ENCODE measurements around the gene HSD3B1.
A peak's percentile ranks its signal among the peaks of the same experiment; 100 is the strongest.
"Not testable (repeated sequence)": the region's sequence is repeated elsewhere in the genome, so short reads cannot be mapped to it uniquely, and the experiment has no call there.

HSD3B1 gene

GRCh38 chr1:119535381-119535780, 28.4 kb downstream of the HSD3B1 start:
- Mint-ChIP-seq H3K4me3 (no peak overlapping the region), H3K27me3 (no peaks in the 10 kb centered on the region), H3K4me1 (no peaks in the 10 kb centered on the region), H3K27ac (no peak overlapping the region), H3K9me3 (peaks cover 0 to 4% of the 10 kb centered on the region in 2 donors)
- DNase-seq (no peak), ATAC-seq (no peak)

GRCh38 chr1:119537966-119538365, 31.0 kb downstream of the HSD3B1 start:
- no peak for DNase-seq
- no peak overlapping the region for H3K27ac Mint-ChIP-seq
- H3K27me3 Mint-ChIP-seq = peaks cover 17% of the 10 kb centered on the region
- no peak overlapping the region for H3K4me3 Mint-ChIP-seq
- no peak for ATAC-seq
- H3K9me3 Mint-ChIP-seq = no peaks in the 10 kb centered on the region
- H3K4me1 Mint-ChIP-seq = no peaks in the 10 kb centered on the region

- Mint-ChIP-seq H3K27ac (no peak overlapping the region), H3K27me3 (peaks cover 24% of the 10 kb centered on the region), H3K4me3 (no peak overlapping the region), H3K4me1 (no peaks in the 10 kb centered on the region), H3K9me3 (no peaks in the 10 kb centered on the region)
- no peak for ATAC-seq
- no peak for DNase-seq
These were observed 32.6 kb downstream of the HSD3B1 start for GRCh38 chr1:119539636-119540035.

GRCh38 chr1:119541389-119541788, 34.4 kb downstream of the HSD3B1 start:
- Mint-ChIP-seq H3K4me3 (no peak overlapping the region), H3K27ac (no peak overlapping the region), H3K4me1 (no peaks in the 10 kb centered on the region), H3K27me3 (peaks cover 24% of the 10 kb centered on the region), H3K9me3 (no peaks in the 10 kb centered on the region)
- ATAC-seq (no peak), DNase-seq (no peak)

- DNase-seq = no peak
- H3K4me1 Mint-ChIP-seq = no peaks in the 10 kb centered on the region
- H3K27ac Mint-ChIP-seq = no peak overlapping the region
- no peak overlapping the region for H3K4me3 Mint-ChIP-seq
- H3K9me3 Mint-ChIP-seq = no peaks in the 10 kb centered on the region
- peaks cover 24% of the 10 kb centered on the region for H3K27me3 Mint-ChIP-seq
- no peak for ATAC-seq
These were observed 35.5 kb downstream of the HSD3B1 start for GRCh38 chr1:119542492-119542946.

- peaks cover 24% of the 10 kb centered on the region for H3K27me3 Mint-ChIP-seq
- no peaks in the 10 kb centered on the region for H3K4me1 Mint-ChIP-seq
- no peak overlapping the region for H3K4me3 Mint-ChIP-seq
- ATAC-seq (no peak), DNase-seq (no peak)
- no peak overlapping the region for H3K27ac Mint-ChIP-seq
- H3K9me3 Mint-ChIP-seq = no peaks in the 10 kb centered on the region
These were observed 37.3 kb downstream of the HSD3B1 start for GRCh38 chr1:119544165-119544762.

GRCh38 chr1:119546641-119547040, 39.6 kb downstream of the HSD3B1 start:
- H3K9me3 Mint-ChIP-seq = no peaks in the 10 kb centered on the region
- peaks cover 20% of the 10 kb centered on the region for H3K27me3 Mint-ChIP-seq
- H3K4me1 Mint-ChIP-seq = no peaks in the 10 kb centered on the region
- no peak for DNase-seq
- no peak for ATAC-seq
- H3K27ac Mint-ChIP-seq = no peak overlapping the region
- no peak overlapping the region for H3K4me3 Mint-ChIP-seq

GRCh38 chr1:119547306-119547705, 40.3 kb downstream of the HSD3B1 start:
- Mint-ChIP-seq H3K27me3 (peaks cover 14% of the 10 kb centered on the region), H3K27ac (no peak overlapping the region), H3K9me3 (no peaks in the 10 kb centered on the region), H3K4me3 (no peak overlapping the region), H3K4me1 (no peaks in the 10 kb centered on the region)
- ATAC-seq (no peak), DNase-seq (no peak)

GRCh38 chr1:119547805-119548204, 40.8 kb downstream of the HSD3B1 start:
- H3K4me3 Mint-ChIP-seq = no peak overlapping the region
- H3K4me1 Mint-ChIP-seq = no peaks in the 10 kb centered on the region
- ATAC-seq (no peak), DNase-seq (no peak)
- H3K27ac Mint-ChIP-seq = no peak overlapping the region
- H3K27me3 Mint-ChIP-seq = peaks cover 9% of the 10 kb centered on the region
- H3K9me3 Mint-ChIP-seq = no peaks in the 10 kb centered on the region

GRCh38 chr1:119549719-119550132, 42.7 kb downstream of the HSD3B1 start:
- Mint-ChIP-seq H3K4me1 (no peaks in the 10 kb centered on the region), H3K27ac (no peak overlapping the region), H3K4me3 (no peak overlapping the region), H3K9me3 (no peaks in the 10 kb centered on the region), H3K27me3 (no peaks in the 10 kb centered on the region)
- DNase-seq (peak; percentile 10 to 15), ATAC-seq (peak; percentile 62)

- DNase-seq (no peak), ATAC-seq (no peak)
- Mint-ChIP-seq H3K27me3 (no peaks in the 10 kb centered on the region), H3K4me1 (no peaks in the 10 kb centered on the region), H3K9me3 (no peaks in the 10 kb centered on the region), H3K4me3 (no peak overlapping the region), H3K27ac (no peak overlapping the region)
These were observed 43.4 kb downstream of the HSD3B1 start for GRCh38 chr1:119550381-119550780.

- Mint-ChIP-seq H3K9me3 (no peaks in the 10 kb centered on the region), H3K4me1 (no peaks in the 10 kb centered on the region), H3K4me3 (no peak overlapping the region), H3K27me3 (no peaks in the 10 kb centered on the region), H3K27ac (no peak overlapping the region)
- DNase-seq (no peak), ATAC-seq (no peak)
These were observed 44.2 kb downstream of the HSD3B1 start for GRCh38 chr1:119551218-119551617.

GRCh38 chr1:119552656-119553055, 45.6 kb downstream of the HSD3B1 start:
- not testable (repeated sequence) for H3K4me3 Mint-ChIP-seq, H3K9me3 Mint-ChIP-seq, H3K27ac Mint-ChIP-seq, ATAC-seq, H3K27me3 Mint-ChIP-seq, H3K4me1 Mint-ChIP-seq, DNase-seq

GRCh38 chr1:119553302-119554071, 46.5 kb downstream of the HSD3B1 start:
- H3K27me3 Mint-ChIP-seq, H3K4me1 Mint-ChIP-seq, DNase-seq, H3K4me3 Mint-ChIP-seq, H3K9me3 Mint-ChIP-seq, H3K27ac Mint-ChIP-seq: not testable (repeated sequence)
- peak; percentile 8 for ATAC-seq

- no peaks in the 10 kb centered on the region for H3K27me3 Mint-ChIP-seq
- no peak for ATAC-seq
- H3K4me1 Mint-ChIP-seq = no peaks in the 10 kb centered on the region
- no peak overlapping the region for H3K27ac Mint-ChIP-seq
- H3K4me3 Mint-ChIP-seq = no peak overlapping the region
- H3K9me3 Mint-ChIP-seq = no peaks in the 10 kb centered on the region
- no peak for DNase-seq
These were observed 47.2 kb downstream of the HSD3B1 start for GRCh38 chr1:119554183-119554582.

GRCh38 chr1:119556423-119556822, 49.4 kb downstream of the HSD3B1 start:
- Mint-ChIP-seq H3K27me3 (no peaks in the 10 kb centered on the region), H3K4me3 (no peak overlapping the region), H3K9me3 (no peaks in the 10 kb centered on the region), H3K4me1 (no peaks in the 10 kb centered on the region), H3K27ac (no peak overlapping the region)
- no peak for DNase-seq
- no peak for ATAC-seq

Data from stimulated activated naive CD8-positive, alpha-beta T cell treated with anti-CD3 and anti-CD28 coated beads, Interleukin-15, amount 100 ng/mL, for 72 hours (primary cell).